ENCODE data around the gene CLEC2L. TPM values are rescaled to one million over a fixed set of nuclear protein-coding genes. Genes with fewer than 3 reads are reported as not detected.

Gene CLEC2L
- total RNA-seq, 1 experiment from 2014 or later, result not detected

DNA sequence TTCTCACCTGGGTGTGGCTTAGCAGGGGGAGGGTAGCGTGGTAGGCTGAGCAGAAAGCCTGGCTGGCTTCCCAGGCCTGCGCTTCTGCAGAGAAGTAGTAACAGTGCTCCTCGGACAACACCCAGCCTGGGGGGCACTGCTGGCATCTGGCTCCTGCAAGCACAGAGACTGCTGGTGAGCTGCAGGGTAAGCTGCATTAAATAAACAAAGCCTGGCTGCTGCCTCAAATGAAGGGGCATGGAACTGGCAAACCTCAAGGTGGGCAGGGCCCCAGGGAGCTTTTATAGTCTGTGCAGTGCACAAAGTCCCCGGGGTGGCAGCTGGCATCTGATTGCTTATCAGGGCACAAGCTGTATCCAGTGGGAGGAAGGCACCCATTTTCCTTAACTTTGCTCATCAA is 43.9 kb upstream of the CLEC2L start:
- Histone ChIP-seq H3K4me1 (ENCODE audit: insufficient read depth, low read length, poor library complexity, severe bottlenecking) (peaks cover 13% of the 10 kb centered on the region), H3K9me3 (ENCODE audit: low read depth, low read length, poor library complexity, severe bottlenecking) (no peaks in the 10 kb centered on the region), H3K27me3 (replicated peaks; ENCODE audit: insufficient read depth, low read depth, low read length, poor library complexity) (peaks cover 38% of the 10 kb centered on the region), H3K36me3 (ENCODE audit: insufficient read depth, low read length, poor library complexity, severe bottlenecking) (no peaks in the 10 kb centered on the region), H3K27ac (ENCODE audit: low read depth, low read length, poor library complexity, severe bottlenecking) (no peak overlapping the region), H3K4me3 (ENCODE audit: low read depth, low read length, poor library complexity, severe bottlenecking) (no peak overlapping the region)
- BruUV-seq (replicated peaks), result no TSS peak
- no peak for DNase-seq (ENCODE audit: low spot score)
- ChIA-PET POLR2A (ENCODE audit: low non-redundant PET) (no interaction called here), CTCF (no interaction called here)
- no peak for TF ChIP-seq EZH2 (IDR thresholded peaks at IDR 0.05; ENCODE audit: borderline replicate concordance, low read depth, low read length, poor library complexity, severe bottlenecking)
- TF ChIP-seq, protein P1, sequence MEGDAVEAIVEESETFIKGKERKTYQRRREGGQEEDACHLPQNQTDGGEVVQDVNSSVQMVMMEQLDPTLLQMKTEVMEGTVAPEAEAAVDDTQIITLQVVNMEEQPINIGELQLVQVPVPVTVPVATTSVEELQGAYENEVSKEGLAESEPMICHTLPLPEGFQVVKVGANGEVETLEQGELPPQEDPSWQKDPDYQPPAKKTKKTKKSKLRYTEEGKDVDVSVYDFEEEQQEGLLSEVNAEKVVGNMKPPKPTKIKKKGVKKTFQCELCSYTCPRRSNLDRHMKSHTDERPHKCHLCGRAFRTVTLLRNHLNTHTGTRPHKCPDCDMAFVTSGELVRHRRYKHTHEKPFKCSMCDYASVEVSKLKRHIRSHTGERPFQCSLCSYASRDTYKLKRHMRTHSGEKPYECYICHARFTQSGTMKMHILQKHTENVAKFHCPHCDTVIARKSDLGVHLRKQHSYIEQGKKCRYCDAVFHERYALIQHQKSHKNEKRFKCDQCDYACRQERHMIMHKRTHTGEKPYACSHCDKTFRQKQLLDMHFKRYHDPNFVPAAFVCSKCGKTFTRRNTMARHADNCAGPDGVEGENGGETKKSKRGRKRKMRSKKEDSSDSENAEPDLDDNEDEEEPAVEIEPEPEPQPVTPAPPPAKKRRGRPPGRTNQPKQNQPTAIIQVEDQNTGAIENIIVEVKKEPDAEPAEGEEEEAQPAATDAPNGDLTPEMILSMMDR (conservative IDR thresholded peaks at IDR 0.05; ENCODE audit: low read depth, low read length), result no peak
- intact Hi-C loops (cut with micrococcal nuclease; ENCODE audit: unreplicated experiment), result no loop called here

DNA sequence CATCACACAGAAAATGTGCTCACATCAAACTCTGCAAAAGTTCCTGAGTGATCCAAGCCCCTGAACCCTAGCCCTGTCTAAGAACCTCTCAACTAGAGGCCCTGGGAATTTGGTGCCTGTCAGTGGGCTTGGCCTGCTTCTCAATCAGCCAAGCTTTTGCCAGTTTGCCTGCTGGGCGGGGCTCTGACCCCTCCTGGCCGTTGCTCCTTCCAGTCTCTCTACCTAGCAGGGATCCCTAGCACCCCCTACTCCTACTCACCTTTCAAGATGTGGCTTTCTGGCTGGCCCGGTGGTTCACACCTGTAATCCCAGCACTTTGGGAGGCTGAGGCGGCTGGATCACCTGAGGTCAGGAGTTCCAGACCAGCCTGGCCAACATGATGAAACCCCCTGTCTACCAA is 42.1 kb upstream of the CLEC2L start:
- no peak for DNase-seq (ENCODE audit: low spot score)
- no TSS peak for BruUV-seq (replicated peaks)
- Histone ChIP-seq H3K4me3 (ENCODE audit: low read depth, low read length, poor library complexity, severe bottlenecking) (no peak overlapping the region), H3K27ac (ENCODE audit: low read depth, low read length, poor library complexity, severe bottlenecking) (no peak overlapping the region), H3K27me3 (replicated peaks; ENCODE audit: insufficient read depth, low read depth, low read length, poor library complexity) (peaks cover 52% of the 10 kb centered on the region), H3K36me3 (ENCODE audit: insufficient read depth, low read length, poor library complexity, severe bottlenecking) (no peaks in the 10 kb centered on the region), H3K9me3 (ENCODE audit: low read depth, low read length, poor library complexity, severe bottlenecking) (no peaks in the 10 kb centered on the region), H3K4me1 (ENCODE audit: insufficient read depth, low read length, poor library complexity, severe bottlenecking) (peaks cover 13% of the 10 kb centered on the region)
- ChIA-PET POLR2A (ENCODE audit: low non-redundant PET) (no interaction called here), CTCF (no interaction called here)
- TF ChIP-seq EZH2 (IDR thresholded peaks at IDR 0.05; ENCODE audit: borderline replicate concordance, low read depth, low read length, poor library complexity, severe bottlenecking), result no peak
- TF ChIP-seq, protein P1 (conservative IDR thresholded peaks at IDR 0.05; ENCODE audit: low read depth, low read length), result no peak
- intact Hi-C loops (cut with micrococcal nuclease; ENCODE audit: unreplicated experiment), result no loop called here

DNA sequence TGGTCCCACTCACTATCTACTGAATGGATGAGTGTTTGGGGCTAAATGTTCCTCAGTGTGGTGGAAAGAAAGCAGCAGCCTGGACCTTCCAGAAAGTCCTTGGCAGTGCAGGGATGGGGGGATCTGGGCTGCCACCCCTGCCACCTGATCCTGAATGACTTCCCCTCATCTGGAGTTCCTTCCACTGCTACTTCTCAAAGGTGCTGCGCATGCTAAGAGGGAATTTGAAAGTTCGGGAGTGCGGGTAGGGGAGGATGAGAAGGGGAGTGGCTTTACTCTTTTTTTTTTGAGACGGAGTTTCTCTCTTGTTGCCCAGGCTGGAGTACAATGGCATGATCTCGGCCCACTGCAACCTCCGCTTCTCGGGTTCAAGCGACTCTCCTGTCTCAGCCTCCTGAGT is 41.4 kb upstream of the CLEC2L start:
- Histone ChIP-seq H3K36me3 (ENCODE audit: insufficient read depth, low read length, poor library complexity, severe bottlenecking) (no peaks in the 10 kb centered on the region), H3K9me3 (ENCODE audit: low read depth, low read length, poor library complexity, severe bottlenecking) (no peaks in the 10 kb centered on the region), H3K27ac (ENCODE audit: low read depth, low read length, poor library complexity, severe bottlenecking) (no peak overlapping the region), H3K4me3 (ENCODE audit: low read depth, low read length, poor library complexity, severe bottlenecking) (no peak overlapping the region), H3K27me3 (replicated peaks; ENCODE audit: insufficient read depth, low read depth, low read length, poor library complexity) (peaks cover 56% of the 10 kb centered on the region), H3K4me1 (ENCODE audit: insufficient read depth, low read length, poor library complexity, severe bottlenecking) (peaks cover 13% of the 10 kb centered on the region)
- ChIA-PET CTCF (no interaction called here), POLR2A (ENCODE audit: low non-redundant PET) (no interaction called here)
- intact Hi-C loops (cut with micrococcal nuclease; ENCODE audit: unreplicated experiment), result no loop called here
- BruUV-seq (replicated peaks), result no TSS peak
- no peak for TF ChIP-seq EZH2 (IDR thresholded peaks at IDR 0.05; ENCODE audit: borderline replicate concordance, low read depth, low read length, poor library complexity, severe bottlenecking)
- TF ChIP-seq, protein P1 (conservative IDR thresholded peaks at IDR 0.05; ENCODE audit: low read depth, low read length), result no peak
- DNase-seq (ENCODE audit: low spot score), result no peak

All from A673 (cell line).